Activated naive CD8-positive, alpha-beta T cell treated with anti-CD3 and anti-CD28 coated beads, Interleukin-2, amount 10 ng/mL, durations not matched to agents 7 days and 5 days (primary cell): ENCODE results near the gene MTHFD2. TPM values are rescaled to one million over a fixed set of nuclear protein-coding genes. Genes with fewer than 3 reads are reported as not detected.
"Not testable (repeated sequence)": the region's sequence is repeated elsewhere in the genome, so short reads cannot be mapped to it uniquely, and the experiment has no call there.

Experiments
- ATAC-seq: fragments of 150-1000 bp; cut with Tn5 transposase; one replicate; pipeline ENCODE4 v1.10.0; 2021; ENCODE audit warnings: low read depth, moderate library complexity
- POLR2A ChIA-PET: fragments of 350-600 bp; sonication (Branson Sonifier 250); formaldehyde crosslinking; loops from one replicate; lab custom pipeline; 2021; ENCODE audit warnings: antibody characterized with exemption; lab: Charles Lee
- DNase-seq: peaks from one replicate; pipeline ENCODE4 v3.0.0; 2021
- H3K27ac Mint-ChIP-seq: one replicate; pipeline ENCODE4 v1.8.0; 2022; ENCODE audit warnings: mild to moderate bottlenecking, mixed read lengths
- H3K27me3 Mint-ChIP-seq: one replicate; pipeline ENCODE4 v1.8.0; 2022; ENCODE audit warnings: mild to moderate bottlenecking, moderate library complexity, mixed read lengths
- H3K36me3 Mint-ChIP-seq: one replicate; pipeline ENCODE4 v1.8.0; 2021; ENCODE audit warnings: mild to moderate bottlenecking, mixed read lengths
- H3K4me1 Mint-ChIP-seq: one replicate; pipeline ENCODE4 v1.8.0; 2021; ENCODE audit warnings: mixed read lengths
- H3K4me3 Mint-ChIP-seq: one replicate; pipeline ENCODE4 v1.8.0; 2022; ENCODE audit warnings: mild to moderate bottlenecking, moderate library complexity, mixed read lengths
- H3K9me3 Mint-ChIP-seq: one replicate; pipeline ENCODE4 v1.8.0; 2021; ENCODE audit warnings: mixed read lengths
- total RNA-seq, 2 experiments: library from RNA; stranded (reverse); gene quantifications; one replicate each; pipeline ENCODE4 v1.2.3, GENCODE V29; 2021

The MTHFD2 gene
- total RNA-seq, 2 experiments from 2014 or later = 127 to 130 TPM

DNA sequence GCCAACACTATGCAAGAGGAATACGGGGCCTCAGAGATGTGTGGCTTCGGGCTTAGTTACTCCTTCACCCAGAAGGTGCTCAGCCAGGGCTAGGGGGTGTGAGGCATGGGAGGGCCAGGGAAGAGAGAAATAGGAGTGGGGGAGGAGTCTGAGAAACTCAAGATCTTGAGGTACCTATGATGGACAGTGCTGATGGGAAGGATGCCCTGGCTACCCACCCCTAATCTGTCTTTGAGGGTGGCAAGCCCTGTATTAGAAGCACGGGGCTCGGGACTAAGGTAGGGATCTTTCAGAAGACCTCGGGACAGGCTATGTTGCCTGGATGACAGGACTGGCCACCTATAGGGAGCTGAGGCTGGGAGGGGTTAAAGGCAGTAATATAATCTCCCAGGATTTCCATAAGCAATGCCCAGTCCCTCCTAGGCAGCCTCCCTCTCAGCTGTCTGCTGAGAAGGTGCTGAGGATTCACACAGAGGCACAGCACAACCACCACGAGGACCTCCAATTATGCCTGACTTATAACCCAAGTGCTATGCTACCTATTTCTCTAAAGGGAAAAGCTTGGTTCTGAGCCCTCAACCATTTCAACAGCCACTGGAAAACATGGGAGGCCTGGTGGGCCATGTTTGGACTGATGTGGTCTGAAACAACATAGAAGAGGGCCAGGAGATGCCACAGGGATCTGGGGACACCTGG, 23.3 kb downstream of the MTHFD2 start:
- POLR2A ChIA-PET = no interaction called here
- Mint-ChIP-seq H3K27ac (no peak overlapping the region), H3K4me3 (no peak overlapping the region), H3K36me3 (peaks cover 13% of the 10 kb centered on the region), H3K9me3 (no peaks in the 10 kb centered on the region), H3K4me1 (peaks cover 11% of the 10 kb centered on the region), H3K27me3 (no peaks in the 10 kb centered on the region)
- ATAC-seq = no peak
- no peak for DNase-seq

DNA sequence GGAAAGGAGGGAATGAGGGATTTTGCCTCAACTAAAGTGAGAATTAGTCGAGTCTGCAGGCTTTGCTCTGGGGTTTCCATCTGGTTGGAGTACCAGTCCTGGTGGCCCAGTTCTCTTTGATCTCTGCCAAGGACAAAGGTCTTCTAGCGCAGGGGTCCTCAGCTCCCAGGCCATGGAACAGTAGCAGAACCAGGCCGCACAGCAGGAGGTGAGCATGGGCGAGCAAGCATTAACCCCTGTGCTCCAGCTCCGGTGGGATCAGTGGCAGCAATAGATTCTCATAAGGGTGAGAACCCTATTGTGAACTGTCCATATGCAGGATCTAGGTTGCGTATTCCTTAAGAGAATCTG, 23.9 kb downstream of the MTHFD2 start:
- peaks cover 11% of the 10 kb centered on the region for H3K4me1 Mint-ChIP-seq
- no peak for DNase-seq
- ATAC-seq = no peak
- peaks cover 13% of the 10 kb centered on the region for H3K36me3 Mint-ChIP-seq
- POLR2A ChIA-PET = no interaction called here
- H3K27me3 Mint-ChIP-seq = no peaks in the 10 kb centered on the region
- H3K9me3 Mint-ChIP-seq = no peaks in the 10 kb centered on the region
- H3K27ac Mint-ChIP-seq = no peak overlapping the region
- no peak overlapping the region for H3K4me3 Mint-ChIP-seq

DNA sequence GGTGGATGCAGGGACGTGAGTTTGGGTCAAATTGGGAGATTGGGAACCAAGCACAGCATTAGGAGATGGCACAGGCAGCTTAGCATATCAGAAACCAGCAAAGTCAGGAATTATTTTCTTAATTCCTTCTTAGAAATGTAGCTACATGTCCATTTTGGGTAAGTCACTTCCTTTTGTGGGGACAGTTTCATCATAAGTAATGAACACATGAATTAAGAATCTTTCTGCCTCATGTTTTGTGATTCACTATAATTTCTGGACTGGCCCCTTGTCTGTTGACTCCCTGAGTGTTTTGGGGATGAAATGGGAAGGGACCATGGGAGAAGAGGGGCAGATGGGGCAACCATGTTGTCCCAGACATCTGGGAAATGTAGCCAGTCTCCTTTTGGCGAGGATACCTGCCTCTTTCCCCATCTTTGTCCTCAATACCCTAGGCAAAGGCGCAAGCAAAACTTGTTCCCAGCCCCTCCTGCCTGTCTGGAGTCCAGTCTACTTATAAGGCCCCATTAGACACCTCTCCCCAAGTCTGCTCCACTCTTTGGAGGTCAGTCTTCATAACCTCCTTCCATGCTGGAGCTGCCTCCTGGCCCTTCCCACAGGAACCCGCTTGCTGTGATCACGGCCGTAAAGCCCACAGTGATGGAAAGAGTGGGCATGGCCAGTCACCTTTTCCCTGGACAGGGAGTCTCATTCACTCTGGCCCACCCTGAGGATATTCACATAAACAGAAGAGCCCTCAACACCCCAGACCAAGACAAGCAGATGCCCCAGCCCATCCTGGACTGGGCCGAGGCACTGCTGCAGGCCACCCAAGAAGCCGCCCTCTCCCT, 25.7 kb downstream of the MTHFD2 start:
- no peaks in the 10 kb centered on the region for H3K27me3 Mint-ChIP-seq
- POLR2A ChIA-PET = interaction anchor here (0.6 kb wide), 1 partner anchor 189 kb away, joined by 4 read pairs; no protein-coding TSS in a partner anchor
- no peaks in the 10 kb centered on the region for H3K9me3 Mint-ChIP-seq
- no peak overlapping the region for H3K4me3 Mint-ChIP-seq
- H3K36me3 Mint-ChIP-seq = peaks cover 9% of the 10 kb centered on the region
- no peak overlapping the region for H3K27ac Mint-ChIP-seq
- ATAC-seq = no peak
- H3K4me1 Mint-ChIP-seq = peaks cover 10% of the 10 kb centered on the region
- no peak for DNase-seq

DNA sequence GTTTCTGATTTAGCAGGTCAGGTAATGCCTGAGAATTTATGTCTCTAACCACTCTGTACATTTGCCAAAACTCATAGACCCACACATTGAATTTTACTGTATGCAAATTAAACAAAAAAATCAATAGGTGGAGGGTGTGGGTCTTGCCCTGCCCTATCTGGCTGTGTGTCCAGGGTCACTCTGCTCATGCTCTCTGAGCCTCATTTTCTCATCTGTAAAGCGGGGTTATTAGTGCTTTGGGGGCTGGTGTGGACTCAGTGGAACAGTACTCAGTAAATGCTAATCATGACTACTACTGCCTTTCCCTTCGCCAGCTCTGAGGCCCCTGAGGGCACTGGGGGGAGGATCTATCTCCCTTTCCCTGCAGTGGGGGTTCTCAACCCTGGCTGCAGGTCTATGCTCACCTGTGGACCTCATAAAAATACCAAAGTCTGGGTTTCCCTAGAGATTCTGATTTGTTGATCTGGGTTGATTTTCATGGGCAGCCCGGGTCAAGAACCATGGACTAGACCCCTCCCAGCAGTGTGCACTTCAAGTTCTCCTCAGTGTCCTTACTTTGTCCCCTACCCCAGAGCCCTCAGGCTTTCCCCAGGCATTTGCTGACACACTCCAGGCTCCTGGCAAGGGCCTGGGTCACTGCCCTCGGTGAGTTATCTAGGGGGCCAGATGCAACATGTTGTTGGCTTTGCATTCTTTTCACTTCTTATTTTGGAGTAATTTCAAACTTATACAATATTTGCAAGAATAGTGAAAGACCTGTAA, 27.5 kb downstream of the MTHFD2 start:
- no peaks in the 10 kb centered on the region for H3K27me3 Mint-ChIP-seq
- DNase-seq (no peak), ATAC-seq (no peak)
- peaks cover 7% of the 10 kb centered on the region for H3K4me1 Mint-ChIP-seq
- H3K4me3 Mint-ChIP-seq = no peak overlapping the region
- POLR2A ChIA-PET = no interaction called here
- H3K36me3 Mint-ChIP-seq = peaks cover 5% of the 10 kb centered on the region
- H3K9me3 Mint-ChIP-seq = no peaks in the 10 kb centered on the region
- no peak overlapping the region for H3K27ac Mint-ChIP-seq

DNA sequence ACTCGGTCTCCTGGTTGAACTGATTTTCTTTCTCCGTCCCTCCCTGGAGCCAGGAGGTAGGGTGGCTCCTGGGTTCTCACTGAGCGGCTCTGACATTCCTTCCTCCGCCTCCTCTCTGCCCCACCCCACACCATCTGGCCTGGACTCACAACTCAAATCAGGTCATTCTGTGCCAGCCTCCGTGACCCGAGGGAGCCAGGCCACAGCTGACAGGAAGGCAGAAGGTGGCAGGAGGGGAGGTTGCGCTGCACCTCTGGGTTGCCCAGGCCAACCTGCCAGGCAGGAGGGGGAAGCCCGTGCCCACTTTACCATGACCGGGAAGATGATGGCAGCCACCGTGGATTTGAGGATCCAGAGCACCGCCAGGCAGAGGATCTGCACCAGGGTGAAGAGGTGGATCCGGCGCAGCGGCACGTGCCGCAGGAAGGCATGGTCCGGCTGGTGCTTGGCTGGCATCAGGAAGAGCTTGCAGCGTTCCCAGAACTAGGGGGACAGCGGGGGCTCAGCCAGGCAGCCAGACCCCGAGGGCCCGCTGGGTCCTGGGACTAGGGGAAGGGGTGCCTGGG, 28.3 kb downstream of the MTHFD2 start:
- Mint-ChIP-seq H3K4me3 (no peak overlapping the region), H3K4me1 (peaks cover 6% of the 10 kb centered on the region), H3K27me3 (no peaks in the 10 kb centered on the region), H3K27ac (no peak overlapping the region), H3K36me3 (peaks cover 5% of the 10 kb centered on the region), H3K9me3 (no peaks in the 10 kb centered on the region)
- ATAC-seq = no peak
- no peak for DNase-seq
- POLR2A ChIA-PET = no interaction called here

DNA sequence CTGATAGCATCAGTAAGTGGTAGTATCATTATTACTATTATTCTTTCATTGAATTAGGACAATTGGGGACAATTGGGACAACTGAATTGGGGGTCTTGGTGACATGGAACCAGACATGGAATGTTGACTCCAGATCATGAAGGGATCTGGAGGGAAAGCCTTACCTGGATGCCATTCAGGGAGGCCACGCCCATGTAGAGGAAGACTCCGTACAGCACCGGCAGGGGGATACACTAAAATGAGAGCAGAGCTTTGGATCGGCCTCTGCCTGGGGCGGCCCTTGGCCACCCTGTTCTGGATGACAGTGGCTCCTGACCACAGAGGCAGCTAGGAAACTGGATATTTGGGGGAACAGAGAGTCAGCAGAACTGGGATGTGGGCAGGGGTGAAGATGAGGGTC, 29.2 kb downstream of the MTHFD2 start:
- Mint-ChIP-seq H3K27ac (no peak overlapping the region), H3K4me1 (peaks cover 5% of the 10 kb centered on the region), H3K36me3 (peaks cover 4% of the 10 kb centered on the region), H3K9me3 (no peaks in the 10 kb centered on the region), H3K4me3 (no peak overlapping the region), H3K27me3 (no peaks in the 10 kb centered on the region)
- DNase-seq (no peak), ATAC-seq (no peak)
- POLR2A ChIA-PET = no interaction called here

DNA sequence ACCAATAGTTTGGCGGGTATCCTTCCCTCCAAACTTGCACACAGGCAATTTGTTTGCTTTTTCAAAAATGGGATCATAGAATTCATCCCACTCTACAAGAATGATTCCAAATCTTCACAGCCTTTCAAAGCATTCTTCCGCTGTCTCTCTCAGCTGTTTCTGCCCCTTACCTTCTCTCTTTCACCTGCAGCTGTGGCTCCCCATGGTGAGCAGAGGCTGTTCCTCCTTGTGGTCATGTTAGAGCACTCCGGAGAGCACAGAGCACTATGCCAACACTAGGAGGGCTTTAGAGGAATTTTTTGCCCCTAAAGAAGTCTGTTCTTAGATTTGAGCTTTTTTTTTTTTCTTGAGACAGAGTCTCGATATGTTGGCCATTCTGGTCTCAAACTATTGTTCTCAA, 30.4 kb downstream of the MTHFD2 start:
- H3K9me3 Mint-ChIP-seq = no peaks in the 10 kb centered on the region
- ATAC-seq (no peak), DNase-seq (no peak)
- H3K4me1 Mint-ChIP-seq = peaks cover under 1% of the 10 kb centered on the region
- no peak overlapping the region for H3K27ac Mint-ChIP-seq
- no peak overlapping the region for H3K4me3 Mint-ChIP-seq
- H3K27me3 Mint-ChIP-seq = no peaks in the 10 kb centered on the region
- H3K36me3 Mint-ChIP-seq = peaks cover 3% of the 10 kb centered on the region
- POLR2A ChIA-PET = interaction anchor here (0.6 kb wide), 1 partner anchor 55 kb away, joined by 3 read pairs; no protein-coding TSS in a partner anchor

DNA sequence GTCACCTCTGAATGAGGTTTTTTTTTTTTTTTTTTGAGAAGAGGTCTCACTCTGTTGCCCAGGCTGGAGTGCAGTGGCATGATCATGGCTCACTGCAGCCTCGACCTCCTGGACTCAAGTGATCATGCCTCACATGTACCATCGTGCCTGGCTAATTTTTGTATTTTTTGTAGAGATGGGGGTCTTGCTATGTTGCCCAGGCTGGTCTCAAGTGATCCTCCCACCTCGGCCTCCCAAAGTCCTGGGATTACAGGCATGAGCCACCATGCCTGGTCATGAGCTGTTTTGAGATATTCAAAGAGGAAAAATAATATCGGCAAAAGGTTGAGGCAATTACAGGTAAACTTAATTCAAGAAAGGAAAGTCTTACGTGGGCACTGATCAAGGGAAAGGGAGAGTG, 31.4 kb downstream of the MTHFD2 start:
- not testable (repeated sequence) for H3K9me3 Mint-ChIP-seq, H3K4me1 Mint-ChIP-seq, H3K27ac Mint-ChIP-seq, H3K4me3 Mint-ChIP-seq, DNase-seq, H3K36me3 Mint-ChIP-seq, H3K27me3 Mint-ChIP-seq, ATAC-seq
- POLR2A ChIA-PET = interaction anchor here (0.7 kb wide), 1 partner anchor 336 kb away, joined by 3 read pairs; no protein-coding TSS in a partner anchor

DNA sequence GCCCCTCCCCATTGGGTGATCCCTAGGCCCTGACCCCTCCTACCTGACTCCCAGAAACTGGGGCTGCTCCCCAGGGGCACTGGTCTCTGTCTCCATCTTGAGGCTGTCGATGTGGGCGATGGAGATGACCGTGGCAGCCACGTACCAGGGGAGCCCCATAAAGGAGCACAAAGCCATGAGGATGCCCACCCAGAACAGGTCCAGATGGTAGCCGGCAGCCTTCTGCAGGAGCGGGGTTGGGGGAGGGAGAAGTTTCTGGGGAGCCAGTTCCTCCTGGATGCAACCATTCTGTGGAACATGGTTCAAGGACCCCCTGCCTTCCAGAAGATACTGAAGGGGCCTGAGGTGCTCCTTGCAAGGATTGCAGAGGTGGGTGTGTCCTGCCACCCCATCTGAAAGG, 34.0 kb downstream of the MTHFD2 start:
- Mint-ChIP-seq H3K36me3 (no peaks in the 10 kb centered on the region), H3K27ac (no peak overlapping the region), H3K4me3 (no peak overlapping the region), H3K4me1 (peaks cover 3% of the 10 kb centered on the region), H3K27me3 (no peaks in the 10 kb centered on the region), H3K9me3 (no peaks in the 10 kb centered on the region)
- ATAC-seq = no peak
- POLR2A ChIA-PET = no interaction called here
- no peak for DNase-seq

DNA sequence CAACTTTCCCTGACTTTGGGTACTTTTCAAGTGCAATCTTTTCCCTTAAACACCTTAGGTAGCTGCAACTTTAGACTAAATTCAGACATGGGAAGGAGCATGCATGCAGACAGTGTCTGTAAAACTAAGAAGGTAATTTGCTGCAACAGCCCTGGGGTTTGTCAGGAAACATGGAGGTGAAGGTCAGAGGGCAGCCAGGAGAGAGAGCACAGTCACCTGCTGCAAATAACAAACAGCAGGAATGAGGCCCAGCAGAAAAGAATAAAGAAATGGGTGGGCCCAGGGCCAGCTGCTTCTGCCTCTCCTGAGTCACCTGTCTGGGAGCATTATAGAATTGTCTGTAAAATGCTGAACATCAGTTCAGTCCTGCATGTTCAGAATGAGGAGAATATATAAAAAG, 35.2 kb downstream of the MTHFD2 start:
- POLR2A ChIA-PET = interaction anchor here (1.1 kb wide), 1 partner anchor 29 kb away, joined by 3 read pairs; no protein-coding TSS in a partner anchor
- ATAC-seq (no peak), DNase-seq (no peak)
- Mint-ChIP-seq H3K4me3 (no peak overlapping the region), H3K9me3 (no peaks in the 10 kb centered on the region), H3K36me3 (no peaks in the 10 kb centered on the region), H3K4me1 (peaks cover 3% of the 10 kb centered on the region), H3K27me3 (no peaks in the 10 kb centered on the region), H3K27ac (no peak overlapping the region)

DNA sequence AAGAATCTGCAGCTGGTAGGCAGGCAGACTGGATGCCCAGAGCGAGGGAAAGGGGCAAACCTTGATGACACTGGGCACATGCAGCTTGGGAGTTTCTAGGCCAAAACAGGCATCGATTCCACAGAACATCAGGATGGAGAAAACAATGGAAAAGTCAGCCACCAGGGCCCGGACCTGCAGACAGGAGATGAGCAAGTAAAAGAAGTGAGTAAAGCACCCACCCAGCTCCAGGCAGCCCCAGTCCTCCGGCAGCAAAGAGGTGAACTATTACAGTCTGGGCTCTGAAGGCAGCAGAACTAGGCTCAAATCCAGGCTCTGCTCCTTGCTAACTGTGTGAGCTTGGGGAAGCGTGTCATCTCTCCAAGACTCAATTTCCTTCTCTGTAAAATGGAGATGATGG, 36.6 kb downstream of the MTHFD2 start:
- no peaks in the 10 kb centered on the region for H3K36me3 Mint-ChIP-seq
- no peaks in the 10 kb centered on the region for H3K27me3 Mint-ChIP-seq
- POLR2A ChIA-PET = no interaction called here
- no peak overlapping the region for H3K4me3 Mint-ChIP-seq
- no peak overlapping the region for H3K27ac Mint-ChIP-seq
- no peak for DNase-seq
- H3K9me3 Mint-ChIP-seq = no peaks in the 10 kb centered on the region
- ATAC-seq = no peak
- H3K4me1 Mint-ChIP-seq = peaks cover 4% of the 10 kb centered on the region

DNA sequence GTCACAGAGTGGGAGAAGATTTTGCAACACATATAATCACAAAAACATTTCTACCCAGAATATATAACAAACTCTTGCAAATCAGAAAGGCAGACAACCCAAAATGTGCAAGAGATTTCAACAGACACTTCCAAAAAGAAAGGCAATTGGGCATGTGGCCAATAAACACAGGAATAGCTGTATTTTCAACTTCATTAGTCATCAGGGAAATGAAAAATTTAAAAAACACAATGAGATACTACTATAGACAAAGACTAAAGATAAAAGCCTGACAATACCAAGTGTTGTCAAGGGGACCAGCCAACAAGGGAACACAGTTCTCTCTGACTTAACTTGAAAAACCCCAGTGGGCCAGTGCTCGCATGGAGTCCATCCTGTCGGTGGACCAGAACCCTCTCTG, 40.5 kb downstream of the MTHFD2 start:
- no peak for ATAC-seq
- no peaks in the 10 kb centered on the region for H3K9me3 Mint-ChIP-seq
- no peak overlapping the region for H3K4me3 Mint-ChIP-seq
- no peaks in the 10 kb centered on the region for H3K27me3 Mint-ChIP-seq
- no peaks in the 10 kb centered on the region for H3K36me3 Mint-ChIP-seq
- DNase-seq = no peak
- peaks cover 4% of the 10 kb centered on the region for H3K4me1 Mint-ChIP-seq
- POLR2A ChIA-PET = no interaction called here
- no peak overlapping the region for H3K27ac Mint-ChIP-seq

DNA sequence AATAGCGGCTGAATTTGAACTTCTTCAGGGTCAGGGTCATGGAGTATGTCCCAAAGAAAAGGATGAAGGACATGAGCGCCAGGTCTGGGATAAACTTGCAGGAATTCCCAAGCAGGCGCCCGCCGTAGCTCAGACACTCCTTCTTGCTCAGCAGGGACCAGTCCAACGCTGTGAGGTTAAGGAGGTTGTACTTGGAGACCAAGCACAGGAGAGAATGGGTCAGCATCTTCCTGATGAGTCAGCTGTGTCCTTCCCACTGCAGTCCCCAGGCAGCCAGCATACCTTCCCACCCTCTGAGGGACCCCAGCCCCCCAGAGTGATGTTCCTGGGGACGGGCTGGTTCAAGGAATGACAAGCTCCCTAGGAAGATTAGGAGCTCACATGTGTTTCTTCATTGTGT, 40.9 kb downstream of the MTHFD2 start:
- Mint-ChIP-seq H3K4me3 (no peak overlapping the region), H3K36me3 (no peaks in the 10 kb centered on the region), H3K27ac (no peak overlapping the region), H3K27me3 (no peaks in the 10 kb centered on the region), H3K4me1 (peaks cover 4% of the 10 kb centered on the region), H3K9me3 (no peaks in the 10 kb centered on the region)
- no peak for ATAC-seq
- POLR2A ChIA-PET = no interaction called here
- no peak for DNase-seq
